Cardiac septum (tissue), 1 donor: ENCODE measurements around the gene RFT1. TPM values are rescaled to one million over a fixed set of nuclear protein-coding genes. Genes with fewer than 3 reads are reported as not detected.
A peak's percentile ranks its signal among the peaks of the same experiment; 100 is the strongest.

Source experiments
- DNase-seq: peaks from one replicate; pipeline ENCODE4 v3.0.0-alpha.2; 2020; ENCODE audit warnings: low spot score
- intact Hi-C: fragments of 100-400 bp; cut with DNase I; formaldehyde crosslinking; loops from one replicate; pipeline ENCODE4 v1.14.0; 2022
- total RNA-seq: library from RNA; stranded (reverse); fragmentation: NEBNext Ultra II Directional; extraction: Animal tissue kit (Norgen Biotek cat#: 25700); gene quantifications from one replicate; pipeline ENCODE4 v1.2.1, GENCODE V29; 2021
- donor health status: DM: no; HTN: no; CAD: no.

The RFT1 gene
- total RNA-seq, 1 donor from 2014 or later = 8.6 TPM

DNA sequence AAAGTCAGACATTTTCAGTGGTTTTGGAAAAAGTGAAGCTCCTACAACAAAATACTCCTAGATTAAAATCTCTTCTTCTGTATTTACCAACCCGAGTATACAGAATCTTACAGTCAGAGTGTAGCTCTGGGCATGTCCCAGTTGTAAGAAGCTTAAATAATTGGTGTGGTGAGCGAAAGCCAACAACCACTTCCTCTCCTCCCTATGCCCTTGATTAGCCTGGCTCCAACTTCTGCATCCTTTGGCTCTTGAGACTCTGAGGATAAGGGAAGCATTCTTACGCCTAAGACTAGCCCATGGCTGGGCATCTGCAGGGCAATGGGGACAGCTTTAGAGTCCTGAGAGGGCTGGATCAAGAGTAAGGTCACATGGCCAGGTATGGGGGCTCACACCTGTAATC, 25.5 kb downstream of the RFT1 start:
- intact Hi-C loops = no loop called here
- DNase-seq = no peak

DNA sequence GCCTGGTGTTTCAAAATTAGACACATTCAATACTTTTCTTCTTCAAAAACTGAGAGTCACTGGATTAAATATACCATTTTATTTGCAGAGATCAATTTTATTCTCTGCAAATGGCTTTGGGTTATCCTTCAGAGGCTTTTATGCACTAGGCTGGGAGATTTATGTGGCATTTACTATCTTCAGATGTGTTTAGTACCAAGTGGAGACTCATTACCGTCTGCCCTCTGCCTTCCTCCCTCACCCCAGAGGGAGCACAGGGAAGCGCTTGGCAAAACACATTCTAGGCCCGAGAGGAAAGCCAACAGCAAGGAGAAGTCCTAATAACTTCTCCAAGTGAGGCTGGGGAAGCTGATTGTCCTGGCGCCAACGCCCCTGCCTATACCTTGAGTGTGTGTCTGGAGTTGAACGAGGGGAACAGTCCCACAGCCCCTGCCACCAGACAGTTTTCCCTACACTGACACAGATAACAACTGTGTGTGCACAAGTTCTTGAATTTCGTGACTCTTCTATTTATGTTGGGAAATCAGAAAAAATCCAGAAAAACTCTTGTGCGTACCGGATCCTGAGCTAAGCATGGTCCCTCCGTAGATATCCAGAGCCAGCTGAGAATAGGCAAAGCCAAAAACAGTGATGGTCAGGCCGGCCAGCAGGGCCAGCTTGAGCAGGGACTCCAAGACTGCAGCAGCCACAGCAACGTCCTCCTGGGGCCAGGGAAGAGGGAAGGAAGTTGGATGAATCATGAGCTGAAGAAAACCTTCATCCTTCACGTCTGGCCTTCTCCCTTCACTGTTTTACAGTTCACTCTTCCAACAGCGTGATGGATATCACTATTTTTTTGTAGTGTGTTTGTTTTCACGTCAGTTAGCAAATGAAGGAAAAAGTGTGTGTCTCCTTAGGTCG, 26.6 kb downstream of the RFT1 start:
- DNase-seq = no peak
- intact Hi-C loops = no loop called here

DNA sequence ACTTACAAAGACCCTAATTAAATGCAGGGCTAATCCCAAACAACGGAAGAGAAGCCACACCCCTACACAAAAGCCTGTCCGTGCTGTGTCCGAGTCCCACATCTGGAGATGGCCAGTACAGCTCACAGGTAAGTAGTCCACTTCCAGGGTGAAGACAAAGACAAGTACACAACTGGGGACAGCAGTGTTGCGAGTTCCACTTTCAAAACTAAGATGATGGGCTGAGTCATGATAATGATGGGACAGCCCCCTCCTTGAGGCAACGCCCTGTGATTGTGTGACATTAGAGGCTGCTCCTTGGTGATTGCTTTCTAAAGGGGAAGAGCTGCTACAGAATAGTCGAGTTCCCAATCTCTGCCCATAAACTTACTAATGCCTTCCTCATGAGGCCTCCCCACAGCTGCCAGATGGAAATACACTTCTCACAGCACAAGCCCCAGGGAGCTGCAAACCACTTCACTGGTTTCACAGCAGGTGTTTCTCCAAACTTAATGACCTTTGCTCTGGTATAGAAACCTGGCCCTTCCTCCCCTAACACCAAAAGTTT, 27.6 kb downstream of the RFT1 start:
- intact Hi-C loops = no loop called here

DNA sequence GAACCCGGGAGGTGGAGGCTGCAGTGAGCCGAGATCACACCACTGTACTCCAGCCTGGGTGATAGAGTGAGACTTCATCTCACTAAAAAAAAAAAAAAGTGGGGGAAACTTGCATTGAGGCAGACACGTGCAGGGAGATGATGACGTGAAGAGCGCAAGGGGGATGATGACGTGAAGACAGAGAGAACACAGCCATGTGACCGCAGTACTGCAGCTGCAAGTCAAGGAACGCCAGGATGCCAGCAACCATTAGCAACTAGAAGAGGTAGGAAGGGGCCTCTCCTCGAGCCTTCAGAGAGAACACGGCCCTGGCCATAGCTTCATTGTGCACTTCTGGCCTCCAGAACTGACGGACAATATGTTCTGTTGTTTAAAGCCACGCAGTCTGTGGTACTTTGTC, 28.3 kb downstream of the RFT1 start:
- no peak for DNase-seq
- intact Hi-C loops = no loop called here

More for the DNA sequence above, 27.6 kb downstream of the RFT1 start:
- DNase-seq = no peak

DNA sequence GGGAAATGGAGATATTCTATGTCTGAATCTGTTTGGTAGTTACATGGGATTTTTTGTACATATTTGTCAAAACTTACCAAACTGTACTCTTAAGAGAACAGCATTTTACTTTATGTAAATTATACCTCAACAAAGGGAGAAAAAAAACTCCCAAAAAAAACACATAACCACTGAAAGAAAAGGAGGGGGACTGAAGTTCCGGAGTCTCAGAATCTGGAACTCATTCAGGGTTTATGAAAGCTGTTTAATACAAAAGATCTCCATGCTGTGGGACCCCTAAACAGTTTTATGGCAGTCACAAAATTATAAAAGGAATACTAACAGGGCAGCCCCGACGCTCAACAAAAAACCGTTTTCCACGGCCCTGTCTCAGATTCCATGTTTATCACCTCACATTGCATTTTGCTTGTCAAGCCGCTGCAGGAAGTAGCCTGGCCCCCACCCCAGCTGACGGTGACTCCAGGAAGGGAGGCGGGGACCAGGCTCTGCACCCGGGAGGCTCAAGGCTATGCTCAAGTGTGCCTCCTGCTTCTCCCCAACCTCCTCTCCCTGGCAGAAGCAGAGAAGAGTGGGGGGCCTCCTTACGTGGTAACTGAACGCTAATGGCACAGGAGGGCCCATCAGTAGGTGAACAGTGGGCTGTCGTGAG, 29.3 kb downstream of the RFT1 start:
- intact Hi-C loops = no loop called here
- no peak for DNase-seq

DNA sequence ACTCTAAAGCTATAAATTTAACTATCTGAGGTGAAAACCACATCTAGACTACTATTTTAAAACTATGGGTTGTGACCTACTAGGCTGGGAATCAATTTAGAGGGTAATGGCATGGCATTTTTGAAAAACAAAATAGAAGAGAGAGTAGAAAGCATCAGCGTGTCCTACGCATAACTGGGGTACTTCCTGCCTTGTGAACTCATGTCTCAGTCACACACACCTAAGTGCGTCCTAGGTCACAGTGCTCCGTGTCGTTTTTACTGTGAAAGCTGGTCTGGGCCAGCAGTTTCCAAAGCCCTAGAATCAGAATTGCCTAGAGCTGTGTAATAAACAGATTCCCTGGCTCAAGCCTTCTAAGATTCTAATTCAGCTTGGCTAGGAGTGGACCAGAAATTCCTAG, 32.3 kb downstream of the RFT1 start:
- no peak for DNase-seq
- intact Hi-C loops = no loop called here

DNA sequence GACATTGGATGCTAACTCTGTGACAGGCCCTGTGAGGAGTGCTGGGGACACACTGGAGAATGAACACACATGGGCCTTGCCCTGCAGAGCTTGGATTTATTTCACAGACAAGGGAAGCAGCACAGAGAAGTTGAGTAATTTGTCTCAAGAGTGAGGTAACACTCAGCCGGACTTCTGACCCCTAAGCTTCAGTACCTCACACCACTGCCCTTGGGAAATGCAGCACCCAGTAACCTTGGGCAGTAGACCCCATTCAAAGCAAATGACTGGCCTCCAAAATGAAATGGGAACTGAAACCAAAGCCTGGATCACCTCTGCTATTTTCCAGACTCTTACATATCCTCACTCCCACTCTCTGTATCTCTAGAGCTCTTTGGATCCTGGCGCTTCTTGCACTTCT, 37.3 kb downstream of the RFT1 start:
- intact Hi-C loops = no loop called here
- DNase-seq = peak; percentile 10

DNA sequence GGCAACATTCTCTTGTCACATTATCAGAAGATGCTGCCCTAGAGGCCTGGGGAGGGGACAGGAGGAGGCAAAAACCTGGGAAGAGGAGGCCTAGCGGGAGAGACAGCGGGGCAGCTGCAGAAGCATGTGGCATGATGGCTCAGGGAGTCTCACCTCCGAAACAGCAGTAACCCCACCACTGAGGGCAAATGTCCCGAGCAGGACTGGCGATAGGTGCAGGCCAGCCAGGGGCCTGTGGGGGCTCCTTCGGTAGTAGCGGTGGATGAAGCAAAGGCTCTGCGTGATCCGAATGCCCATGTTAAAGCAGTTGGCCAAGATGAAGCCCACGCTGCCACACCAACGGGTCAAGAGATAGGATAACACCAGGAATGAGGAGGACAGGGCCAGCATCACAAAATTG, 38.0 kb downstream of the RFT1 start:
- DNase-seq = no peak
- intact Hi-C loops = no loop called here

DNA sequence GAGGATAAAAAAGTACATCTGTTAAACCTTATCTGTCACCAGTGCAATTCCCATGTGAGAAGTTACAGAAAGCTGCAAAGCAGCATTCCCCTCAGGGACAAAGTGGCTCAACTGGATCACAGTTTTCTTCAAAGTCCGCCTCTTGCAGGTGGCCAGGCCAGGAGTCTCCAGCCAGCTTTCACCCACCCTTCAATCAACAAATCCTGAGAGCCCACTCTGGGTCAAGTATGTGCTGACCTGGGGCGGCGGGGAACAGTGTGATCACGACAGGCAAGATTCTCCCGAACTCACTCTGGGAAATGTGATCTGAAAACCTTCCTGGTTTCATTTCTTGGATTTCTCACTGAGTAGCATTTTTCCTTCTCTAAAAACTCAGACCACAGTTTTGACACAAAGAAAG, 39.2 kb downstream of the RFT1 start:
- intact Hi-C loops = no loop called here
- no peak for DNase-seq

DNA sequence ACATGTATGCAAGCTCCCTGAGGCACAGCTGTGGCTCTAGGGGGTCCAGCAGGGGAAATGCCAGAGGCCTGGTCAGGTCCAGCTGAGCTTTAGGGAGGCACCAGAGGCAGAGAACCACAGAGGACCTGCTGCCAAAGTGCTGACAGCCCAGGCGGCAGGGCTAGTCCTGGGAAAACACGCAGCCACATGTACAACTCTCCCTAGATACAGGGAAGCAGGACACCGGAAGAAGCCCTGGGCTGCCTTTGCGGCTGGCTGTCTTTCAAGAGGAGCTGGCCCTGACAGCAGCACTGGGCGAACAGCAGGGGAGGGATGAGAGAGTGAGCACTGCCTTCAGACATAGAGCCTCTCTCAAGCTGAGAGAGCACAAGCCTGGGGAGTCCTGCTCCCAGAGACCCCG, 40.7 kb downstream of the RFT1 start:
- peak; percentile 85 for DNase-seq
- intact Hi-C loops = no loop called here

DNA sequence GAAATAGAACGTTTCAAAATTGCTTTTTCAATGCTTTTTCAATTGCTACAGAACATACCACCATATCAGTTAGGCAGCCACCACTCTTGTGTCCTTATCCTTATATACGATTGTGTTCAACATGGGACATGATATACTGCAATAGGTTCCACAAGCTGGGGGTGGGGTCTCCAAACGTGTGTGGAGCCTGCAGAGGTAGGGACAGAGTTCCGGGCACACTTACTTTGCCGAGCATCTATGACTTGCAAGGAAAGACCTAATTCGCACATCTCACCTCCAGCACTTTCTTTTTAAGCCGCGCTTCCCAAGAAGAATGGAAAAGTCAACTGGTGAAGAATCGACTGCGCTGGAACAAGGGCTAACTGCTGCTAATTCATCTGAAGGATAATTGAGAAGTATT, 44.8 kb downstream of the RFT1 start:
- intact Hi-C loops = no loop called here
- peak; percentile 60 for DNase-seq

DNA sequence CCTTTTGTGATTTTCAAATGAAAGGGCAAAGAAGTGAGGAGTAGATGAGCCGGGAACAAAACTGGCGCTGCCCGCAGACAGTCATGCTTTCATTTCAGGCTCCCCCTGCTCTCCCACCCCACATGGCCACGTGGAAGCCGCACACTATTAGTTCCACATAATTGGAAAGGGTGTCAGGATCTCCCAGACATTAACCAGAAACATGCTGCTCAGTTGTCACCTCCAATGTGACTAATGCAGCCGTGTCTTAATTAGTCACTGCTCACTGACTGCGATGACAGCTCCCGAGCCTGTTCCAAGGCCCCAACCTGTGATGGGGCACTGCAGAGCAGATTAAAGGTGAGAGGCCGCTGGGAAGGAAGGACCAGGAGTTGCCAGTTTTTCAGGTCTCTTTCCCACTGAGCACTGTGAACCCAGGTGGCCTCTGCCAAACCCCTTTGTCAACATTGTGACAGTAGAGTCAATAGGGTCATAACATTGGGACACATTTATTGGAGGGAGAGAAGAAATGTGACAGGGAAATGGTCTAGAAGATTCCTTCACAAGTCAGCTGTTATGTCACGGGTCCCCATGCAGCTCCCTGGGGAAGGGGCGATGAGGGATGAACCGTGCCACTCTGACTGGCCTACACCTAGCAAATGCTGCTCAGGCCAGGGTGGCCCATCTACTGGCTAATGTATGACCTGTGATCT, 45.8 kb downstream of the RFT1 start:
- peak; percentile 78 for DNase-seq
- intact Hi-C loops = no loop called here

DNA sequence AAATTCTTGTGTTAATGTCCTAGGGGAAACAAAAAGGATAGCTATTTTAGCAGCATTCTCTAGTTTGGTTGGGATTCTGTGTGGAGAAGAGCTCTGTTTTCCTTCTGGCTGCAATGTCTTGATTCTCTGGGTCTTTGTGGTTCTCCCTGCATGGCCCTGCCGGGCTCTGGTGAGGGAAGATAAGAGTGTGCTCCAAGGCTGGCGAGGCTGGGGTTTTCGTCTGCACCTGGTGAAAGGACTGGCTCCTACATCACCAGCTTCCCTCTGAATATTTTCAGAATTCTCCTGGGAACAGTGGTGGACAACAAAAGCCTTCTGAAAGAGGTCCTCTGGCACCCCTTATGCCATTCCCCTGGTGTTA, 46.3 kb downstream of the RFT1 start:
- intact Hi-C loops = no loop called here
- DNase-seq = peak; percentile 72

DNA sequence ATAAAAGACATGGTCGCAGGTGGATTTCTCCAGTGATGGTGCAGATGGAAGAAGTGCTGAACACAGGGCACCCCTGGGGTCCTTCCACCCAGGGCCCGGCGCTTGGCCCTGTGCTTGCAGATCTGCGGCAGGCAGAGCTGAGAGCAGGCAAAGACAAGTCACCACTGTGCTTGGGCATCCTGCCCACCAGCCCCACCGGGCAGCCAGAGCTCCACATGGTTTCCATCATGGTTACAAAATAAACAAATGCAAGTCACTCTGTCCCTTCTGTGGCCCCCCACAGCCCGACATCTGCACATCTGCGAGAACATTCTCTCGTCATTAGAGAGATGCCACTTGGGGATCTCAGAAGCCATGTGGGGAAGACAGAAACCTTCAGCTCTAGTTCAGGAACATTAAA, 46.7 kb downstream of the RFT1 start:
- peak; percentile 74 for DNase-seq
- intact Hi-C loops = no loop called here

DNA sequence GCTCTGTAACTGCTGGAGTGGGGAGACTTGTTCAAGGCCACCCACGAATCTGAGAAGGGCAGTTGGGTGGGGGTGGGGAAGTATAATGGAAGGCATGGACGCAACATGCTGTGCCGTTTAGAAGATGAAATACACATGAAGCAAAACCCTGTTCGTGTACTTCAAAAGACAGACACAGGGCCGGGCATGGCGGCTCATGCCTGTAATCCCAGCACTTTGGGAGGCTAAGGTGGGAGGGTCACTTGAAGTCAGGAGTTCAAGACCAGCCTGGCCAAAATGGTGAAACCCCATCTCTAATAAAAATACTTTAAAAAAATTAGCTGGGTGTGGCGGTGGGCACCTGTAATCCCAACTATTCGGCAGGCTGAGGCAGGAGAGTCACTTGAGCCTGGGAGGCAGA, 47.5 kb downstream of the RFT1 start:
- no peak for DNase-seq
- intact Hi-C loops = no loop called here

DNA sequence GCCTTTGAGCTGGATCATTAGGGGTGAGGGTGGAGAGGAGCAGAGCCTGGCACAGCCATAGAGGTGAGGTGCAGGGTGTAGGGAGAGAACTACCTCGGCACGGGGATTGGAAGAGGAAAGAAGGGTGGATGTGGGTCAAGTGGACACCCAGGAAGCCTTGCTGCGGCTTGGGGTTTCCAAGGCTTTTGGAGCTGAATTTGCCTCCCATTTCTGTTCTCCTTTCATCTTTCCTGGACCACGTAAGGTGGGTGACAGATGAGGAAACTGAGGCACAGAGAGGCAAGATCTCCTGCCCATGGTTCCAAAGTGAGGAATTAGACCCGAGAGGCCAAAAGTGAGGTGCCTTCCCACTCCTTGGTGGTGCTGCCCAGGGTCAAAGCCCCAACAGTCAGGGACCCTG, 48.9 kb downstream of the RFT1 start:
- DNase-seq = no peak
- intact Hi-C loops = no loop called here

DNA sequence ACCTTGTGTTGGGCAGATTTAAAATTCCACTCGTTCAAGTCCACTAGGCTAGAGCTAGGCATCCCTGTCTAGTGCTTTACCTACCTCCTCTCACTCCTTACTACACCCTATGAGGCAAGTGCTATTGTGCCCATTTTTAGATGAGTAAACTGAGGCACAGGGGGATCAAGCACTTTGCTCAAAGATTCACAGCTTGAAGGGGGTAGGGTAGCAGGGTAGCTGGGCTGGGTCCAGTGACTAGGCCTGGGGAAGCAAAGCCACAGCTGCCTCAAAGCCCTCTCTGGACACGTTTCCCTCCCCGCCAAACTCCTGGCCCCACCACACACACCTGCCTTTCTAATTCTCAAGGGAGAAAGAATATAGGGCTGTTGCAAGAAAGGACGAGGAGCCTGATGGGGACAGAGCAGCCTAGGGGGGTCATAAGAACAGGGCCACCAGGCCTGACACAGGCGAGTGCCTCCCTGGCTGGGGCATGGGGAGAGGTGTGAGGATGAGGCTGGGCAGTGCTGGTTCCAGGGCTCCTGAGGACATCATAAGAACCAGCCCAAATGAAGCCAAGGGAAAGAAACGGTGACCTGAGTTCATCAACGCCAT, 49.5 kb downstream of the RFT1 start:
- intact Hi-C loops = no loop called here
- DNase-seq = peak; percentile 56

DNA sequence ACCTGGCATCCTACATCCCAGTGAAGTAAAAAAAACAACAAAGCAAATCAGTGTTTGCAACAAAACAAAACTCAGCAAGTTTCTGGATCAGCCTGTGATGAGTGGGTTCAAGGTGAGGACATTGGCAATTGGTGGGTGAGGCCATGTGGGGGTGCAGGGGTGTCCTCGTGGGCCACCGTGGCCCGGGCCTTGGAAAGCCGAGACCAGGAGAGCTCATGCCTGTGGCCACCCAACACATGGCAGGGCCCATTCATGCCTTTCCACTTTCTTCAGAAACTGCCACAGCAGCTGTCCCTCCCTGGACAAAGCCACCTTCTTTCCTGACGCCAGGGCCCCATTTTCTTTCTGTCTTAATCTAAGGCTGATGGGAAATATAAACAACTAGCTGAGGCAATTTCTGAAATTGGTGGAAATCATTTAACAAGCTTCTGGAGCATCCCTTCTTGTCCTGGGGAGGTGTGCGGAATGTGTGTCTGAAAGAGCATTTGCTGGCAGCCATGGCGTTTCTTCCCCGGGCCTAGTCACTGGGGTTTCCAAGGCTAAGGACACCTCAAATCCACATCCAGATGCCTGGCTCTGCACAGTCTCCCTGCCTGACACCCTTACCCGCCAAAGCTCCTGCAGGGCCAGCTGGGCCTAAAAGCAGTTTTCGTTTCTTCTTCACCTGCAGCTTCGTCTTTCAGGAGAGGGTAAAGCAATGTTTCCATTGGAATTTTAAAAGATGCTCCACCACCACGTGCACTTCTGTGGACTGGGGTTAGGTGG, 50.3 kb downstream of the RFT1 start:
- intact Hi-C loops = no loop called here
- peak; percentile 61 for DNase-seq

DNA sequence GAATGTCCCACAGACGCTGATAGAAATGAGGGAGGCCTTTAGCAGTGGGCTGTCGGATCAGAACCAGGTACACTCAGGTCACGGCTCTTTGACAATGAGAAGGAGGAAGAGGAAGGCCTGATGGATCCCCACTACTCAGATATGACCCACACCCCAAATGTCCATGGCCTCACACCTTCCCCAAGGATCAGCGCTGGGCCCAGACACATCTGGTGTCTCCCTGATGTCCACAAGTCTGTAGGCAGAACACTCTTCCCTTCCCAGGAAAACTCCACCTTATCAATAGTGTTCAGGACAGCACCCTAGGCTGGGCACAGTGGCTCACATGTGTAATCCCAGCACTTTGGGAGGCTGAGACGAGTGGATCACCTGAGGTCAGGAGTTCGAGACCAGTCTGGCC, 51.1 kb downstream of the RFT1 start:
- intact Hi-C loops = no loop called here
- DNase-seq = peak; percentile 36
